K562 (cell line): ENCODE results near the gene PIK3AP1. TPM values are rescaled to one million over a fixed set of nuclear protein-coding genes. Genes with fewer than 3 reads are reported as not detected.
A peak's percentile ranks its signal among the peaks of the same experiment; 100 is the strongest.

Experiments
- ATAC-seq: fragments of 200-7000 bp; cut with Tn5 transposase; 3 replicates; pipeline ENCODE4 v1.9.1; 2020; ENCODE audit warnings: moderate library complexity
- BruUV-seq: library from RNA; stranded (reverse); fragments of 400-500 nt; replicated peaks from 2 replicates; lab custom pipeline; 2021; lab: Mats Ljungman, UMichigan
- CTCF ChIA-PET: fragments of 300-600 bp; formaldehyde crosslinking; extraction: SDS; loops from one replicate; lab custom pipeline; 2021; ENCODE audit warnings: low intra/inter-chr PET ratio; lab: Yijun Ruan, JAX
- POLR2A ChIA-PET: fragments of 300-600, 350-650 bp; sonication (Branson Sonifier 250); formaldehyde crosslinking; extraction: SDS; loops from one replicate; lab custom pipeline; 2021; ENCODE audit warnings: antibody characterized with exemption, inconsistent platforms; lab: Yijun Ruan, JAX
- DNase-seq, 4 experiments: peaks; one replicate each; pipeline versions ENCODE4 v3.0.0 to v3.0.0-alpha.2; 2011 to 2018; ENCODE audit warnings: low spot score in 3 of 4, mixed read lengths in 3 of 4; ENCODE audit errors: extremely low read depth in 1 of 4
- FAIRE-seq: peaks from 2 replicates; lab custom pipeline; 2011; peaks lifted over from hg19 to GRCh38; lab: Jason Lieb, UNC
- H2AFZ ChIP-seq: 2 replicates; pipeline ENCODE4 v1.6.0; 2011; ENCODE audit warnings: low read depth, low read length, control low read depth, inconsistent platforms
- H3K27ac ChIP-seq: fragments of 200-600 bp; 3 replicates; pipeline ENCODE4 v1.8.0; 2011; ENCODE audit warnings: low read depth, mild to moderate bottlenecking, control low read depth, inconsistent platforms, low read length, moderate library complexity, mixed read lengths; ENCODE audit errors: extremely low read depth
- H3K27me3 ChIP-seq, 2 experiments: fragments of 300-600 bp in 1 of 2; 2 replicates in 1 of 2; 3 replicates in 1 of 2; pipeline versions ENCODE4 v1.6.0 to v1.8.0; 2011; ENCODE audit warnings: inconsistent platforms in 2 of 2, low read length in 2 of 2, mild to moderate bottlenecking in 1 of 2, mixed read lengths in 1 of 2, moderate library complexity in 1 of 2; ENCODE audit not compliant: control insufficient read depth in 2 of 2, insufficient read depth in 2 of 2
- H3K36me3 ChIP-seq: fragments of 300-600 bp; 3 replicates; pipeline ENCODE4 v1.8.0; 2011; ENCODE audit warnings: mild to moderate bottlenecking, low read length, inconsistent platforms; ENCODE audit not compliant: control insufficient read depth, insufficient read depth
- H3K4me1 ChIP-seq, 2 experiments: fragments of 200-600 bp in 1 of 2; replicated peaks in 1 of 2; 2 replicates in 1 of 2; 3 replicates in 1 of 2; pipeline versions ENCODE4 v1.5.1 to v1.8.0; 2011; ENCODE audit warnings: inconsistent platforms in 2 of 2, low read length in 2 of 2, mild to moderate bottlenecking in 1 of 2, mixed read lengths in 1 of 2, moderate library complexity in 1 of 2; ENCODE audit not compliant: control insufficient read depth in 2 of 2, insufficient read depth in 2 of 2
- H3K4me2 ChIP-seq: 2 replicates; pipeline ENCODE4 v1.6.1; 2011; ENCODE audit warnings: low read length, control low read depth, inconsistent platforms, mixed read lengths; ENCODE audit not compliant: insufficient read depth
- H3K4me3 ChIP-seq: fragments of 200-600 bp; sonication (generic), shearing (Covaris generic); 2 replicates; pipeline ENCODE4 v1.5.1; 2016; ENCODE audit warnings: control low read depth, inconsistent platforms
- H3K79me2 ChIP-seq: fragments of 200-600 bp; 3 replicates; pipeline ENCODE4 v1.8.0; 2011; ENCODE audit warnings: low read length, inconsistent platforms; ENCODE audit not compliant: control insufficient read depth, insufficient read depth
- H3K9ac ChIP-seq, 2 experiments: 2 replicates each; pipeline versions ENCODE4 v1.6.0 to v1.6.1; 2011; ENCODE audit warnings: low read depth in 2 of 2, low read length in 2 of 2, control low read depth in 1 of 2, inconsistent platforms in 1 of 2, mild to moderate bottlenecking in 1 of 2, mixed read lengths in 1 of 2; ENCODE audit not compliant: insufficient read depth in 1 of 2
- H3K9me1 ChIP-seq: one replicate; pipeline ENCODE4 v1.6.0; 2011; ENCODE audit warnings: inconsistent platforms, mild to moderate bottlenecking, low read length, moderate library complexity; ENCODE audit not compliant: control insufficient read depth, insufficient read depth
- H3K9me3 ChIP-seq: replicated peaks from 2 replicates; pipeline ENCODE4 v1.5.1; 2011; ENCODE audit warnings: low read depth, low read length, inconsistent platforms; ENCODE audit not compliant: control insufficient read depth, insufficient read depth
- H4K20me1 ChIP-seq: replicated peaks from 2 replicates; pipeline ENCODE4 v1.6.1; 2011; ENCODE audit warnings: low read length, inconsistent platforms, mixed read lengths; ENCODE audit not compliant: control insufficient read depth, insufficient read depth
- CCAR2 ChIP-seq: fragments of 200-400 bp; formaldehyde crosslinking; IDR thresholded peaks from 2 replicates; pipeline ENCODE4 v1.6.1; 2017; ENCODE audit warnings: mild to moderate bottlenecking, low read depth, low read length
- DPF2 ChIP-seq: fragments of 450-650 bp; IDR thresholded peaks from 2 replicates; pipeline ENCODE4 v1.6.1; 2016
- FIP1L1 ChIP-seq: fragments of 200-400 bp; formaldehyde crosslinking; IDR thresholded peaks from 2 replicates; pipeline ENCODE4 v1.6.1; 2018; ENCODE audit warnings: mild to moderate bottlenecking, low read depth, low read length; ENCODE audit not compliant: poor library complexity, severe bottlenecking
- FOSL1 ChIP-seq: fragments of 200-800 bp; sonication (Bioruptor generic); conservative IDR thresholded peaks from 2 replicates; pipeline ENCODE4 v1.6.1; 2016; ENCODE audit warnings: missing genetic modification characterization, missing compliant biosample characterization
- FOXK1 ChIP-seq: sonication (generic); formaldehyde crosslinking; IDR thresholded peaks from 2 replicates; pipeline ENCODE4 v1.8.0; 2022; ENCODE audit warnings: missing genetic modification reagents, mild to moderate bottlenecking, borderline replicate concordance
- HIVEP1 ChIP-seq: fragments of 250-450 bp; sonication (Bioruptor Pico); IDR thresholded peaks from 2 replicates; pipeline ENCODE4 v1.4.0; 2020; ENCODE audit warnings: mild to moderate bottlenecking
- HMG20A ChIP-seq: fragments of 450-650 bp; formaldehyde crosslinking; conservative IDR thresholded peaks from 2 replicates; pipeline ENCODE4 v1.4.0; 2020; ENCODE audit warnings: mild to moderate bottlenecking, mixed read lengths
- JUN ChIP-seq, 2 experiments: sonication (generic) in 1 of 2; formaldehyde crosslinking in 1 of 2; IDR thresholded peaks; 2 replicates each; pipeline versions ENCODE4 v1.6.1 to v1.8.0; 2012 to 2022; ENCODE audit warnings: borderline replicate concordance in 2 of 2, mild to moderate bottlenecking in 2 of 2, improper control_type of control experiment in 1 of 2, low read depth in 1 of 2, low read length in 1 of 2, missing genetic modification reagents in 1 of 2
- MEF2D ChIP-seq: conservative IDR thresholded peaks from 2 replicates; pipeline ENCODE4 v1.6.1; 2016; ENCODE audit warnings: low read depth, missing genetic modification characterization, missing compliant biosample characterization
- NCOA1 ChIP-seq: fragments of 450-650 bp; IDR thresholded peaks from 2 replicates; pipeline ENCODE4 v1.6.1; 2016; ENCODE audit warnings: low read depth
- PHF20 ChIP-seq: fragments of 450-650 bp; IDR thresholded peaks from 2 replicates; pipeline ENCODE4 v1.6.1; 2018; ENCODE audit not compliant: partially characterized antibody
- PTRF ChIP-seq: fragments of 450-650 bp; IDR thresholded peaks from 2 replicates; pipeline ENCODE4 v1.6.1; 2016; ENCODE audit warnings: mild to moderate bottlenecking, missing genetic modification characterization, missing compliant biosample characterization
- SIRT6 ChIP-seq: IDR thresholded peaks from one replicate; pipeline ENCODE4 v1.6.1; 2012; ENCODE audit warnings: low read depth, mild to moderate bottlenecking, control low read depth, inconsistent platforms, low read length, moderate library complexity
- STAT5A ChIP-seq: IDR thresholded peaks from 2 replicates; pipeline ENCODE4 v1.6.1; 2012; ENCODE audit warnings: low read length, inconsistent platforms, borderline replicate concordance
- TAL1 ChIP-seq: fragments of 450-650 bp; IDR thresholded peaks from 2 replicates; pipeline ENCODE4 v1.6.1; 2016; ENCODE audit warnings: mild to moderate bottlenecking
- U2AF2 ChIP-seq: fragments of 200-400 bp; formaldehyde crosslinking; optimal IDR thresholded peaks from 2 replicates; pipeline ENCODE3; 2017; ENCODE audit warnings: low read depth, mild to moderate bottlenecking, low read length
- ZNF436 ChIP-seq: fragments of 250-450, 450-650 bp; sonication (Bioruptor Pico); formaldehyde crosslinking; IDR thresholded peaks from 2 replicates; pipeline ENCODE4 v1.7.0; 2020; ENCODE audit warnings: mild to moderate bottlenecking
- ZNF561 ChIP-seq: fragments of 450-650 bp; formaldehyde crosslinking; conservative IDR thresholded peaks from 2 replicates; pipeline ENCODE4 v1.4.0; 2020; ENCODE audit warnings: mild to moderate bottlenecking, moderate library complexity
- ZNF584 ChIP-seq: fragments of 200-800 bp; sonication (Bioruptor generic); IDR thresholded peaks from 2 replicates; pipeline ENCODE4 v1.6.1; 2016; ENCODE audit warnings: low read depth, mild to moderate bottlenecking, missing genetic modification characterization, missing compliant biosample characterization
- WGBS: fragments of 100-300 bp; shearing (Covaris generic); methylation state at CpG from one replicate; pipeline ENCODE4 v1.1.6; 2016; ENCODE audit warnings: low coverage, mixed read lengths; ENCODE audit not compliant: insufficient coverage; ENCODE audit errors: missing lambda C conversion rate; 5-methylcytosine and 5-hydroxymethylcytosine counted together
- in situ Hi-C: fragments of 300-500 bp; cut with MboI; formaldehyde crosslinking; loops from 4 replicates; pipeline ENCODE4 v1.15.0; 2018; ENCODE audit warnings: inconsistent platforms, mixed read lengths
- intact Hi-C: fragments of 100-400 bp; cut with micrococcal nuclease; formaldehyde crosslinking; loops from 2 replicates; pipeline ENCODE4 v1.14.2; 2022
- polyA plus RNA-seq, 8 experiments: library from polyadenylated mRNA; depleted of rRNA in 4 of 8; stranded (reverse) in 5 of 8; unstranded in 3 of 8; fragments of >200 nt; fragmentation: Nextera tagmentation in 2 of 8; fragmentation: Illumina TruSeq in 1 of 8; extraction: Ambion mirVana in 2 of 8; extraction: Trizol in 1 of 8; gene quantifications; 2 replicates each; pipeline versions ENCODE4 v1.2.1 to v1.2.3, GENCODE V29; 2011 to 2014; ENCODE audit warnings: inconsistent platforms in 1 of 8, missing spikeins in 1 of 8
- total RNA-seq, 7 experiments: library from RNA; depleted of rRNA in 6 of 7; stranded (reverse); fragments of >200 nt in 6 of 7; fragmentation: Illumina TruSeq in 2 of 7; extraction: Trizol in 2 of 7; gene quantifications; 2 replicates each; pipeline versions ENCODE4 v1.2.1 to v1.2.3, GENCODE V29; 2011 to 2021; ENCODE audit warnings: low replicate concordance in 1 of 7
- TF ChIP-seq, protein P1 (sequence below): sonication (generic); formaldehyde crosslinking; IDR thresholded peaks from 2 replicates; pipeline ENCODE4 v1.9.0; 2022; ENCODE audit warnings: mild to moderate bottlenecking, missing genetic modification reagents
- TF ChIP-seq, protein P2 (sequence below): fragments of 450-650 bp; formaldehyde crosslinking; IDR thresholded peaks from 2 replicates; pipeline ENCODE4 v1.4.0; 2020; ENCODE audit warnings: mild to moderate bottlenecking, moderate library complexity
- TF ChIP-seq, protein P3 (sequence below): fragments of 250-450 bp; sonication (Bioruptor Pico); IDR thresholded peaks from 2 replicates; pipeline ENCODE4 v1.9.0; 2021; ENCODE audit warnings: mild to moderate bottlenecking

PIK3AP1 gene
- total and polyA plus RNA-seq, 9 of the 15 experiments (the other 6 are each of a cell fraction or from before 2014, with no cell fraction given) = 0.20 to 2.4 (median 1.4) TPM

DNA sequence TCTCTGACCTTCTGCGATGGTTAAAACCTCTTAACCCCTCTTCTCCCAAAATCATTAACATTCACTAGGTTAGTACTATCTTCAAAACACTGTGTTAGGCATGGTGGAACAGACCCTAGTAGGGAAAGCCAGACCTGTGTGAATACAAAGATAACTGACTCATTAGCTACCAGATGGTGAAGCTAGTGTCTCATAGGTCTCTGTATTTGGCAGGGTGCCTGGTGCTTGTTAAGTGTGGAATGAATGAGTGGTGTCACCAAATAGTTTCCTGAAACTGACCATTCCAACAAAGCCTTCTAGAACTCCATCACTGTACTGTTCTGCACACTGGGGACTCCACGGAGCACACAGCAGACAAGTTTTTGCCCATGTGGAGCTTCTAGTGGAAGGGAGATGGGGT lies 105.8 kb downstream of the PIK3AP1 start:
- ChIA-PET CTCF (no interaction called here), POLR2A (interaction anchor here (0.8 to 1.3 kb wide), 2 partner anchors 9 to 14 kb away, joined by 3 read pairs; no protein-coding TSS in a partner anchor)
- peak; percentile 19 to 79 (median 44) for DNase-seq
- no TSS peak for BruUV-seq
- 8% methylated on average over 2 of the region's 2 CpGs for WGBS
- ATAC-seq = peak; percentile 15; the same call in 2 of the 3 replicates
- no peak overlapping the region for H3K9ac ChIP-seq
- in situ Hi-C loops = no loop called here
- peaks cover 22 to 34% of the 10 kb centered on the region in 2 experiments; a peak in 4 of 5 replicates for H3K4me1 ChIP-seq
- no peaks in the 10 kb centered on the region for H3K79me2 ChIP-seq
- no peak overlapping the region for H3K4me2 ChIP-seq
- intact Hi-C loops = loop anchor here (10.0 kb wide), 1 partner anchor 100 kb away; the partner anchor contains the start of gene TLL2
- no peaks in the 10 kb centered on the region for H3K36me3 ChIP-seq
- no peaks in the 10 kb centered on the region for H3K9me1 ChIP-seq
- no peaks in the 10 kb centered on the region for H3K27me3 ChIP-seq
- H3K9me3 ChIP-seq = no peaks in the 10 kb centered on the region
- H4K20me1 ChIP-seq = no peaks in the 10 kb centered on the region
- FAIRE-seq = peak; percentile 92
- H3K27ac ChIP-seq = no peak overlapping the region; the same call in 2 of the 3 replicates
- no peak overlapping the region for H3K4me3 ChIP-seq
- H2AFZ ChIP-seq = no peak overlapping the region
- TF ChIP-seq NCOA1 (no peak), FIP1L1 (no peak), HMG20A (no peak), MEF2D (tag) (no peak), U2AF2 (no peak), SIRT6 (no peak), DPF2 (peak; percentile 54), CCAR2 (no peak), FOSL1 (tag) (peak; percentile 56), ZNF584 (no peak), PHF20 (no peak), FOXK1 (CRISPR knock-in tag) (no peak), STAT5A (peak; percentile 40; the same call in 1 of the 2 replicates), ZNF561 (CRISPR knock-in tag) (no peak), PTRF (tag) (no peak), HIVEP1 (CRISPR knock-in tag) (no peak), TAL1 (peak; percentile 59), ZNF436 (CRISPR knock-in tag) (no peak), JUN (IDR thresholded peaks at IDR 0.05; ENCODE audit: borderline replicate concordance, low read depth, low read length) (no peak), JUN (CRISPR knock-in tag; IDR thresholded peaks at IDR 0.05; ENCODE audit: borderline replicate concordance) (no peak)
- TF ChIP-seq, protein P1, sequence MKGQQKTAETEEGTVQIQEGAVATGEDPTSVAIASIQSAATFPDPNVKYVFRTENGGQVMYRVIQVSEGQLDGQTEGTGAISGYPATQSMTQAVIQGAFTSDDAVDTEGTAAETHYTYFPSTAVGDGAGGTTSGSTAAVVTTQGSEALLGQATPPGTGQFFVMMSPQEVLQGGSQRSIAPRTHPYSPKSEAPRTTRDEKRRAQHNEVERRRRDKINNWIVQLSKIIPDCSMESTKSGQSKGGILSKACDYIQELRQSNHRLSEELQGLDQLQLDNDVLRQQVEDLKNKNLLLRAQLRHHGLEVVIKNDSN (CRISPR knock-in tag) = no peak
- TF ChIP-seq, protein P2, sequence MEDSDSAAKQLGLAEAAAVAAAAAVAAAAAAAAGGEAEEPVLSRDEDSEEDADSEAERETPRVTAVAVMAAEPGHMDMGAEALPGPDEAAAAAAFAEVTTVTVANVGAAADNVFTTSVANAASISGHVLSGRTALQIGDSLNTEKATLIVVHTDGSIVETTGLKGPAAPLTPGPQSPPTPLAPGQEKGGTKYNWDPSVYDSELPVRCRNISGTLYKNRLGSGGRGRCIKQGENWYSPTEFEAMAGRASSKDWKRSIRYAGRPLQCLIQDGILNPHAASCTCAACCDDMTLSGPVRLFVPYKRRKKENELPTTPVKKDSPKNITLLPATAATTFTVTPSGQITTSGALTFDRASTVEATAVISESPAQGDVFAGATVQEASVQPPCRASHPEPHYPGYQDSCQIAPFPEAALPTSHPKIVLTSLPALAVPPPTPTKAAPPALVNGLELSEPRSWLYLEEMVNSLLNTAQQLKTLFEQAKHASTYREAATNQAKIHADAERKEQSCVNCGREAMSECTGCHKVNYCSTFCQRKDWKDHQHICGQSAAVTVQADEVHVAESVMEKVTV (CRISPR knock-in tag) = no peak
- TF ChIP-seq, protein P3, sequence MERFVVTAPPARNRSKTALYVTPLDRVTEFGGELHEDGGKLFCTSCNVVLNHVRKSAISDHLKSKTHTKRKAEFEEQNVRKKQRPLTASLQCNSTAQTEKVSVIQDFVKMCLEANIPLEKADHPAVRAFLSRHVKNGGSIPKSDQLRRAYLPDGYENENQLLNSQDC (CRISPR knock-in tag) = no peak
